Upper lobe of left lung (tissue), 4 donors: ENCODE measurements around the gene COL15A1.

Experiments used
- CTCF ChIP-seq, 6 experiments: fragments of 450-650 bp in 4 of 6; fragments of 200-600 bp in 2 of 6; sonication (generic) in 2 of 6; IDR thresholded peaks; one replicate each; pipeline ENCODE4 v1.5.1; 2016 to 2019; ENCODE audit warnings: antibody characterized with exemption in 6 of 6
- EP300 ChIP-seq, 4 donors: sonication (generic); formaldehyde crosslinking; IDR thresholded peaks; one replicate each; pipeline ENCODE4 v1.5.1; 2017; ENCODE audit warnings: antibody characterized with exemption in 4 of 4, control low read depth in 2 of 4
- POLR2A ChIP-seq, 4 donors: fragments of 450-650 bp; IDR thresholded peaks; one replicate each; pipeline ENCODE4 v1.5.1; 2016 to 2017; ENCODE audit warnings: antibody characterized with exemption in 4 of 4, mild to moderate bottlenecking in 2 of 4
- POLR2AphosphoS5 ChIP-seq, 2 donors: sonication (generic); formaldehyde crosslinking; IDR thresholded peaks; one replicate each; pipeline ENCODE4 v1.5.1; 2017; ENCODE audit warnings: antibody characterized with exemption in 2 of 2

GRCh38 chr9:99013550-99013949, 69.8 kb downstream of the COL15A1 start:
- no peak for TF ChIP-seq POLR2AphosphoS5 (IDR thresholded peaks at IDR 0.05)
- no peak for TF ChIP-seq POLR2A (IDR thresholded peaks at IDR 0.05)
- TF ChIP-seq CTCF (IDR thresholded peaks at IDR 0.05) = no peak
- TF ChIP-seq EP300 (IDR thresholded peaks at IDR 0.05) = no peak
